GM19452 (cell line): ENCODE results near the gene NAALADL2.

ENCODE experiments used
- ATAC-seq: cut with Tn5 transposase; IDR thresholded peaks from one replicate; pipeline ENCODE4 v1.9.1; 2021; ENCODE audit not compliant: unreplicated experiment

The NAALADL2 gene

GRCh38 chr3:175295248-175296130, 436.4 kb downstream of the NAALADL2 start:
- ATAC-seq: no peak

- ATAC-seq: no peak
Observed at GRCh38 chr3:175297216-175297615, 438.1 kb downstream of the NAALADL2 start.

- no peak for ATAC-seq
Observed at GRCh38 chr3:175301741-175302140, 442.6 kb downstream of the NAALADL2 start.

- no peak for ATAC-seq
Observed at GRCh38 chr3:175304404-175304803, 445.3 kb downstream of the NAALADL2 start.

GRCh38 chr3:175307642-175308041, 448.5 kb downstream of the NAALADL2 start:
- no peak for ATAC-seq

- ATAC-seq: no peak
Observed at GRCh38 chr3:175308097-175308496, 449.0 kb downstream of the NAALADL2 start.

- no peak for ATAC-seq
Observed at GRCh38 chr3:175310046-175310445, 450.9 kb downstream of the NAALADL2 start.

- ATAC-seq: no peak
Observed at GRCh38 chr3:175311404-175311803, 452.3 kb downstream of the NAALADL2 start.

GRCh38 chr3:175311946-175312345, 452.8 kb downstream of the NAALADL2 start:
- no peak for ATAC-seq

GRCh38 chr3:175312791-175313190, 453.7 kb downstream of the NAALADL2 start:
- no peak for ATAC-seq

GRCh38 chr3:175316799-175317198, 457.7 kb downstream of the NAALADL2 start:
- ATAC-seq: no peak

- ATAC-seq: no peak
Observed at GRCh38 chr3:175325440-175325839, 466.3 kb downstream of the NAALADL2 start.

- ATAC-seq: no peak
Observed at GRCh38 chr3:175326041-175326440, 466.9 kb downstream of the NAALADL2 start.

- ATAC-seq: no peak
Observed at GRCh38 chr3:175329373-175329772, 470.2 kb downstream of the NAALADL2 start.

GRCh38 chr3:175335229-175335628, 476.1 kb downstream of the NAALADL2 start:
- no peak for ATAC-seq

GRCh38 chr3:175336406-175337133, 477.4 kb downstream of the NAALADL2 start:
- ATAC-seq: no peak

- ATAC-seq: no peak
Observed at GRCh38 chr3:175337631-175338030, 478.5 kb downstream of the NAALADL2 start.

- ATAC-seq: no peak
Observed at GRCh38 chr3:175338775-175339535, 479.8 kb downstream of the NAALADL2 start.

- ATAC-seq: no peak
Observed at GRCh38 chr3:175340338-175341015, 481.3 kb downstream of the NAALADL2 start.

GRCh38 chr3:175342196-175342595, 483.1 kb downstream of the NAALADL2 start:
- ATAC-seq: no peak

- no peak for ATAC-seq
Observed at GRCh38 chr3:175343946-175344345, 484.8 kb downstream of the NAALADL2 start.
